H1 (cell line): ENCODE results near the gene FAM193A. TPM values are rescaled to one million over a fixed set of nuclear protein-coding genes. Genes with fewer than 3 reads are reported as not detected.

ENCODE experiments used
- CTCF ChIA-PET: fragments of 300-600 bp; sonication (Branson Sonifier 250); formaldehyde crosslinking; loops from one replicate; lab custom pipeline; 2021; ENCODE audit not compliant: partially characterized antibody; lab: Charles Lee
- POLR2A ChIA-PET: fragments of 300-600 bp; sonication (Branson Sonifier 250); formaldehyde crosslinking; loops from one replicate; lab custom pipeline; 2021; ENCODE audit warnings: inconsistent platforms; ENCODE audit not compliant: partially characterized antibody; lab: Charles Lee
- DNase-seq, 2 experiments: peaks; one replicate each; pipeline versions ENCODE4 v3.0.0 to v3.0.0-alpha.2; 2010 to 2022; ENCODE audit warnings: low spot score in 2 of 2, low read depth in 1 of 2, mixed read lengths in 1 of 2
- FAIRE-seq: peaks from 2 replicates; lab custom pipeline; 2011; peaks lifted over from hg19 to GRCh38; lab: Jason Lieb, UNC
- H2AFZ ChIP-seq: 2 replicates; pipeline ENCODE4 v1.8.1; 2012; ENCODE audit warnings: low read length, inconsistent platforms
- H2AK5ac ChIP-seq: 2 replicates; pipeline ENCODE4 v1.6.1; 2013; ENCODE audit warnings: low read depth, low read length
- H2BK120ac ChIP-seq: replicated peaks from 2 replicates; pipeline ENCODE3; 2013; ENCODE audit warnings: low read depth, low read length, inconsistent platforms
- H2BK12ac ChIP-seq: 2 replicates; pipeline ENCODE4 v1.6.1; 2013; ENCODE audit warnings: low read depth, low read length
- H2BK15ac ChIP-seq: 2 replicates; pipeline ENCODE4 v1.6.1; 2013; ENCODE audit warnings: low read length
- H2BK20ac ChIP-seq: 2 replicates; pipeline ENCODE4 v1.6.1; 2013; ENCODE audit warnings: low read length
- H2BK5ac ChIP-seq: 2 replicates; pipeline ENCODE4 v1.6.1; 2013; ENCODE audit warnings: low read depth, low read length
- H3K14ac ChIP-seq: 2 replicates; pipeline ENCODE4 v1.6.1; 2013; ENCODE audit warnings: inconsistent platforms; ENCODE audit not compliant: insufficient read length
- H3K18ac ChIP-seq: 2 replicates; pipeline ENCODE4 v1.6.1; 2013; ENCODE audit warnings: low read length; ENCODE audit errors: extremely low read depth
- H3K23ac ChIP-seq: 2 replicates; pipeline ENCODE4 v1.6.1; 2013; ENCODE audit warnings: inconsistent platforms; ENCODE audit not compliant: insufficient read length
- H3K23me2 ChIP-seq: 2 replicates; pipeline ENCODE4 v1.6.1; 2013; ENCODE audit warnings: low read depth, low read length
- H3K27ac ChIP-seq: 2 replicates; pipeline ENCODE4 v1.6.1; 2011; ENCODE audit warnings: low read depth, low read length, inconsistent platforms
- H3K27me3 ChIP-seq, 4 experiments: replicated peaks in 1 of 4; 1 replicate in 1 of 4; 2 replicates in 3 of 4; pipeline versions ENCODE4 v1.6.1 to v1.8.1; 2011 to 2013; ENCODE audit warnings: low read length in 3 of 4, mild to moderate bottlenecking in 3 of 4, inconsistent platforms in 2 of 4, mixed read lengths in 2 of 4, moderate library complexity in 1 of 4; ENCODE audit not compliant: control insufficient read depth in 3 of 4, insufficient read depth in 3 of 4; ENCODE audit errors: extremely low read depth in 1 of 4
- H3K36me3 ChIP-seq, 4 experiments: 2 replicates each; pipeline versions ENCODE4 v1.6.1 to v1.8.1; 2011 to 2013; ENCODE audit warnings: mild to moderate bottlenecking in 4 of 4, low read length in 3 of 4, moderate library complexity in 2 of 4, control low read depth in 1 of 4, inconsistent platforms in 1 of 4; ENCODE audit not compliant: insufficient read depth in 4 of 4, control insufficient read depth in 2 of 4
- H3K4ac ChIP-seq: replicated peaks from 2 replicates; pipeline ENCODE3; 2013; ENCODE audit warnings: low read length, low read depth, mixed read lengths, inconsistent platforms; ENCODE audit not compliant: insufficient read length
- H3K4me1 ChIP-seq, 4 experiments: replicated peaks in 1 of 4; 1 replicate in 1 of 4; 2 replicates in 3 of 4; pipeline versions ENCODE4 v1.6.1 to v1.8.1; 2011 to 2013; ENCODE audit warnings: low read length in 3 of 4, inconsistent platforms in 2 of 4, mixed read lengths in 1 of 4; ENCODE audit not compliant: insufficient read depth in 4 of 4, control insufficient read depth in 3 of 4
- H3K4me2 ChIP-seq, 2 experiments: 2 replicates each; pipeline versions ENCODE4 v1.6.1 to v1.8.1; 2011 to 2013; ENCODE audit warnings: low read depth in 2 of 2, low read length in 2 of 2, control low read depth in 1 of 2, inconsistent platforms in 1 of 2, mild to moderate bottlenecking in 1 of 2; ENCODE audit not compliant: insufficient read depth in 1 of 2
- H3K4me3 ChIP-seq, 4 experiments: fragments of 200-600, 300-600 bp in 1 of 4; sonication (generic), shearing (Covaris generic), sonication (Bioruptor Twin) in 1 of 4; 2 replicates each; pipeline versions ENCODE4 v1.5.1 to v1.8.1; 2011 to 2016; ENCODE audit warnings: low read length in 4 of 4, low read depth in 3 of 4, control low read depth in 2 of 4, inconsistent platforms in 2 of 4, mild to moderate bottlenecking in 2 of 4, mixed read lengths in 1 of 4, moderate library complexity in 1 of 4; ENCODE audit not compliant: insufficient read depth in 2 of 4; ENCODE audit errors: extremely low read depth in 1 of 4
- H3K56ac ChIP-seq: replicated peaks from 2 replicates; pipeline ENCODE3; 2013; ENCODE audit warnings: low read depth, mild to moderate bottlenecking, mixed read lengths, low read length, inconsistent platforms; ENCODE audit not compliant: insufficient read length
- H3K79me1 ChIP-seq: 2 replicates; pipeline ENCODE4 v1.6.1; 2013; ENCODE audit warnings: low read depth, low read length, control low read depth
- H3K79me2 ChIP-seq, 2 experiments: 2 replicates each; pipeline versions ENCODE4 v1.6.1 to v1.8.1; 2012 to 2013; ENCODE audit warnings: low read length in 2 of 2, mild to moderate bottlenecking in 2 of 2, inconsistent platforms in 1 of 2; ENCODE audit not compliant: insufficient read depth in 2 of 2, control insufficient read depth in 1 of 2
- H3K9ac ChIP-seq, 4 experiments: replicated peaks in 1 of 4; 1 replicate in 1 of 4; 2 replicates in 3 of 4; pipeline versions ENCODE4 v1.6.1 to v1.8.1; 2011 to 2013; ENCODE audit warnings: low read depth in 3 of 4, low read length in 3 of 4, control low read depth in 2 of 4, mild to moderate bottlenecking in 2 of 4, moderate library complexity in 2 of 4, inconsistent platforms in 1 of 4; ENCODE audit errors: extremely low read depth in 1 of 4
- H3K9me3 ChIP-seq, 2 experiments: 2 replicates each; pipeline versions ENCODE4 v1.6.1 to v1.8.1; 2012 to 2013; ENCODE audit warnings: mild to moderate bottlenecking in 2 of 2, moderate library complexity in 2 of 2, control low read depth in 1 of 2, inconsistent platforms in 1 of 2, low read depth in 1 of 2, low read length in 1 of 2, mixed read lengths in 1 of 2; ENCODE audit not compliant: insufficient read depth in 2 of 2
- H4K20me1 ChIP-seq, 2 experiments: replicated peaks in 1 of 2; 2 replicates each; pipeline versions ENCODE3 to v1.8.1; 2011 to 2013; ENCODE audit warnings: inconsistent platforms in 2 of 2, low read length in 2 of 2, mild to moderate bottlenecking in 1 of 2; ENCODE audit not compliant: insufficient read depth in 2 of 2, control insufficient read depth in 1 of 2
- H4K5ac ChIP-seq: 2 replicates; pipeline ENCODE4 v1.6.1; 2013; ENCODE audit warnings: low read length, low read depth, mixed read lengths, inconsistent platforms; ENCODE audit not compliant: insufficient read length
- H4K8ac ChIP-seq: 2 replicates; pipeline ENCODE4 v1.8.0; 2013; ENCODE audit warnings: mild to moderate bottlenecking, moderate library complexity, low read length, inconsistent platforms; ENCODE audit not compliant: insufficient read depth; ENCODE audit errors: extremely low read depth
- H4K91ac ChIP-seq: replicated peaks from 2 replicates; pipeline ENCODE3; 2013; ENCODE audit warnings: low read length, mixed read lengths, inconsistent platforms; ENCODE audit not compliant: insufficient read length
- CHD1 ChIP-seq: IDR thresholded peaks from 2 replicates; pipeline ENCODE4 v1.6.1; 2012; ENCODE audit warnings: low read depth, low read length, improper control_type of control experiment
- POLR2AphosphoS5 ChIP-seq: IDR thresholded peaks from 2 replicates; pipeline ENCODE4 v1.6.1; 2011; ENCODE audit warnings: low read depth, low read length
- WGBS, 2 experiments: shearing (Covaris generic) in 1 of 2; methylation state at CpG; one replicate each; pipeline versions ENCODE4 v1.1.6 to v1.1.7; 2013 to 2015; ENCODE audit warnings: low lambda C conversion rate in 2 of 2, mixed read lengths in 2 of 2, inconsistent platforms in 1 of 2, low coverage in 1 of 2, missing lambda C conversion rate in 1 of 2; ENCODE audit not compliant: insufficient replicate concordance in 2 of 2, insufficient coverage in 1 of 2, insufficient read length in 1 of 2; ENCODE audit errors: extremely low coverage in 1 of 2, missing lambda C conversion rate in 1 of 2; 5-methylcytosine and 5-hydroxymethylcytosine counted together
- polyA plus RNA-seq, 7 experiments: library from polyadenylated mRNA; depleted of rRNA in 3 of 7; stranded (reverse) in 5 of 7; unstranded in 2 of 7; fragments of >200 nt in 5 of 7; fragments of 200-250 nt in 2 of 7; gene quantifications; 1 replicate in 5 of 7; 2 replicates in 1 of 7; 4 replicates in 1 of 7; pipeline versions ENCODE4 v1.2.1 to v1.2.3, GENCODE V29; 2011 to 2013; ENCODE audit warnings: missing spikeins in 2 of 7, mixed read lengths in 2 of 7
- total RNA-seq: library from RNA; stranded (reverse); fragmentation: NEBNext Ultra II Directional; extraction: Animal tissue kit (Norgen Biotek cat#: 25700); gene quantifications from 2 replicates; pipeline ENCODE4 v1.2.1, GENCODE V29; 2021

FAM193A gene
- total and polyA plus RNA-seq, 2 of the 8 experiments (the other 6 are each of a cell fraction or from before 2014, with no cell fraction given) = 8.7 to 26.2 TPM

DNA sequence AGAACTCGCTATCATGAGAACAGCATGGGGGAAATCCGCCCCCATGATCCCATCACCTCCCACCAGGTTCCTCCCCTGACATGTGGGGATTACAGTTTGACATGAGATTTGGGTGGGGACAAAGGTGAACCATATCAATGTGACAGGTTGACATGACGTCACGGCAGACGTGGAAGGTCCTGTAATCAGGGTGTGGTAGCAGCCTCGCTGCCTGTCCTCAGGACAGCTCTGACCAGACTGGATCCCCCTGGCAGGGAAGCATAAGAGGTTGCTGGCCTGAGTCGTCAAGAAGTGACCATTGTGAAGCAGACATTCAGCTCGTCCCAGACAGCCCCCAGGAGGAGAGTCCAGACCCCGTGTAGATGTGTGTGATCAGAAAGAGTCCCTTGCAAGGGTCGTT, 115.1 kb downstream of the FAM193A start:
- Histone ChIP-seq H3K23me2 (no peaks in the 10 kb centered on the region), H2AFZ (no peak overlapping the region), H3K36me3 (peaks cover 13 to 34% (median 25%) of the 10 kb centered on the region in 4 experiments; a peak in 7 of 8 replicates), H3K4me2 (no peak overlapping the region), H3K14ac (no peak overlapping the region), H3K4me1 (no peaks in the 10 kb centered on the region), H2BK120ac (no peak overlapping the region), H2BK12ac (no peak overlapping the region), H3K27ac (no peak overlapping the region), H4K20me1 (peaks cover 3% of the 10 kb centered on the region in 2 experiments), H4K8ac (no peak overlapping the region), H3K4ac (no peak overlapping the region), H2BK5ac (no peak overlapping the region), H3K56ac (no peak overlapping the region), H3K23ac (no peak overlapping the region), H3K9me3 (peaks cover 0 to 3% of the 10 kb centered on the region in 2 experiments; a peak in 1 of 4 replicates), H3K9ac (no peak overlapping the region), H2BK20ac (no peak overlapping the region), H3K18ac (no peak overlapping the region), H3K79me2 (no peaks in the 10 kb centered on the region), H2AK5ac (no peak overlapping the region), H3K79me1 (no peaks in the 10 kb centered on the region; the same call in none of the 2 replicates), H3K4me3 (no peak overlapping the region), H3K27me3 (no peaks in the 10 kb centered on the region), H4K91ac (no peak overlapping the region), H4K5ac (no peak overlapping the region), H2BK15ac (no peak overlapping the region)
- 0 out of 2 replicates have a peak, but pooled peaks have one; percentile 15 for TF ChIP-seq POLR2AphosphoS5
- TF ChIP-seq CHD1 = no peak
- ChIA-PET CTCF (no interaction called here), POLR2A (no interaction called here)
- no peak for DNase-seq
- 93% methylated on average over 10 of the region's 10 CpGs; no CpG with 5 or more reads in 1 of the 2 experiments for WGBS, 2 experiments
- no peak for FAIRE-seq
